CD4-positive, alpha-beta T cell treated with Interleukin-15 for 4 hours (primary cell): ENCODE measurements around the gene BAD.
A peak's percentile ranks its signal among the peaks of the same experiment; 100 is the strongest.

ENCODE experiments used
- DNase-seq: peaks from one replicate; pipeline ENCODE4 v3.0.0-alpha.2; 2020; ENCODE audit warnings: low spot score

BAD gene

GRCh38 chr11:64296236-64296635, 11.8 kb upstream of the BAD start:
- DNase-seq: no peak

DNA sequence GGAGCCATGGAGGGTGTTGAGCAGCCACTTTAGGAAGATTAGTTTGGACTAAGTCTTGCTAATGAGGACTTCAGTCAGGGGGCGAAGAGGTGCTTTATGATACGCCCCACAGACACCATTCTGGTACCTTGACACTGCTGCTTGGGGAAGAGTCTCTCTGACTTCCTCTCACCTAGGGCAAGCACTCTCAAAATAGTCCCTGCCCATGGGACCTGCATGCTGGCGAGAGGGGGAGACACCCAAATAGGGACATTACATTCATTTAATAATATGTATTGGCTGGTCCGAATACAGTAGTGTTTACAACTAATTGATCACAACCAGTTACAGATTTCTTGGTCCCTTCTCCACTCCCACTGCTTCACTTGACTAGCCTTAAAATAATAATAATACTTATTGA, 11.3 kb upstream of the BAD start:
- no peak for DNase-seq

- no peak for DNase-seq
Observed at GRCh38 chr11:64294774-64295173, 10.3 kb upstream of the BAD start.

DNA sequence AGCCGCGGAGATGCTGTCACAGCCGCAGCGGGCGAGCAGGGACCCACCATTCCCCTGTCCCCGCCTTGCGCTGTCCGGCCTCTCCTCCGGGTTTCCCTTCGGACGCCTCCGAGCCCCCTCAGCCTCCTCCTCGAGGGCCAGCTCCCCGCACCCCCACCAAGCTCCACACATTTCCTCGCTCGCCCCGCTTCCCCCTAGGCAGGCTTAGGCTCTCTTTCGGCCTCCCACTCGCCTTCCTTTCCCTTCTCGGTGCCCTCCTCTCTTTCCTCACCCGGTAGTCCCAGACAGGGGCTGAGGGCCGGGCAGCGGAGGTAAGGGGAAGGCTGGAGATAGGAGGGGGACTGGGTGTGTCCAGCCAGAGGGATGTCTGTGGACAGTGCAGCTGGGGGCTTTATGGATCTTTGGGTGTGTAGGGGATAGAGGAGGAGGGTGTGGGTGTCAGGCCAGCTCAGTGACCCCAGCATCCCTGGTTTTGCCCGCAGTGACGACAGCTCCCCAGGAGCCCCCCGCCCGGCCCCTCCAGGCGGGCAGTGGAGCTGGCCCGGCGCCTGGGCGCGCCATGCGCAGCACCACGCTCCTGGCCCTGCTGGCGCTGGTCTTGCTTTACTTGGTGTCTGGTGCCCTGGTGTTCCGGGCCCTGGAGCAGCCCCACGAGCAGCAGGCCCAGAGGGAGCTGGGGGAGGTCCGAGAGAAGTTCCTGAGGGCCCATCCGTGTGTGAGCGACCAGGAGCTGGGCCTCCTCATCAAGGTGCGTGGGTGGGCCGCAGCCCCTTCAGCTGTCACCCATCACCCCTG, 8.2 kb upstream of the BAD start:
- DNase-seq: no peak

DNA sequence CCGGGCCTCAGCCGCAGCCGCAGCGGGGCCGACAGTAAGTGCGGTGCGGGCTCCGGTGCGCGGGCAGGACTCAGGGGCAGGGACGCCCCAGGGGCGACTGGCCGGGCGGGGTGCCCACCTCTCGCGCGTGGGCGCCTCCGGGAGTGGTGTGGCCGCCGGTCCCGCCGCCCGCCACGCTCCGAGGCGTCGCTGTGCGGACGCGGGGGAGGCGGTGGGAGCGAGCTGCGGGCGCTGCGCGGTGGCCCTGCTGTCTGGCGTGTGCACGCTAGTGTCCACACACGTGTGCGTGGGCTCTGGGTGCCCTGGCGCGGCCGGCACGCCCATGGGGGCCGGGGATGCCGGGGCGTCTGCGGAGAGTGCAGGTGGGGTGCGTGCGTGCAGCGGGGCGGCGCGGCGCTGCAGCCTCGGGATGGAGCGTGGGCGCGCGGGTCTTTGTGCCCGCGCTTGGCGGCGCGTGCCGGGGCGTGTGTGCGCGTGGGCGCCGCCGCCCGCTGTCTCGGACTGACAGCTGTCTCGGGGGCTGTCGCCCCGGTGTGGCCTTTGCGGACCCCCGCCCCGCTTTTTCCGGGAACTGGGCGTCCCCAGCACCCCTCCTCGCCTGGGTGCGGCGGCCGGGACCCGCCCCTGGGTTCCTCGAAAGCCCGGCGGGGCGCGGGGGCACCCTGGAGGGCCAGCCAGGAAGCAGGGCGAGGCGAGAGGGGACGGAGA, 7.4 kb upstream of the BAD start:
- no peak for DNase-seq

- DNase-seq: no peak
Observed at GRCh38 chr11:64291262-64291751, 6.8 kb upstream of the BAD start, which contains the start of gene KCNK4. Gene KCNK4, plus strand, starts transcription at chr11:64291302. Its CDS starts 1,717 bp downstream, at chr11:64293019.

GRCh38 chr11:64290352-64291261, 6.1 kb upstream of the BAD start:
- DNase-seq: no peak

- DNase-seq: no peak
Observed at GRCh38 chr11:64289002-64289564, 4.6 kb upstream of the BAD start.

DNA sequence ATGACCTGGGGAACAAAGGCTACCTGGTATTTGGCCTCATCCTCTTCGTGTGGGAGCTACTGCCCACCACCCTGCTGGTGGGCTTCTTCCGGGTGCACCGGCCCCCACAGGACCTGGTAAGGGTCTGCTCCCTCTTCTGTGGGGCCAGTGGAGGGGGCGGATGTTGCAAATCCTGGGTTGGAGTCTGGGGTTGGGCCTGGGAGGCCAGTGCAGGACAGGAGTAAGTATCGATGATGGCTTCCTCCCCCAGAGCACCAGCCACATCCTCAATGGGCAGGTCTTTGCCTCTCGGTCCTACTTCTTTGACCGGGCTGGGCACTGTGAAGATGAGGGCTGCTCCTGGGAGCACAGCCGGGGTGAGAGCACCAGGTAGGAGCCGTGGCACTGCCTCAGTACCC, 3.9 kb upstream of the BAD start:
- DNase-seq: no peak

GRCh38 chr11:64287676-64288352, 3.3 kb upstream of the BAD start:
- DNase-seq: no peak

GRCh38 chr11:64286801-64287159, 2.3 kb upstream of the BAD start:
- no peak for DNase-seq

GRCh38 chr11:64285885-64286800, 1.7 kb upstream of the BAD start:
- no peak for DNase-seq

- DNase-seq: peak; percentile 90
Observed at GRCh38 chr11:64284962-64285884, 758 bp upstream of the BAD start, which contains the start of gene GPR137. Gene GPR137, plus strand, starts transcription at chr11:64285848. Its CDS starts 677 bp downstream, at chr11:64286525.

DNA sequence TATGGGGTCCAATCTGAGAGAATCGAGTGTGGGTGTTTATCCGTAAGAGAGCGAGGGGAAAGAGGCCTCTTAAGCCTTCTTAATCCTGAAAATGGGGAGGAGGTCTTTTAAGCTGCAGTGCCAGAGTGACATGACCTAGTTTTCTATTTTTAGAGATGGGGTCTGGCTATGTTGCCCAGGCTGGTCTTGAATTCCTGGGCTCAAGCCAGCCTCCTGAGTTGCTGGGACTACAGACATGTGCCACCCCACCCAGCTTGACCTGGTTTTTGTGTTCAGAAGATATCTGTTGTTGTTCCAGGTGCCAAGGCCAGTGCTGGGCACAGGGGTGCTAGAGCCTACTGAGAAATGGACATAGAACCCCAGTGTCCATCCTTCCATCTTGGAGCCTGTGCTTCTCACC, 1.4 kb downstream of the BAD start:
- no peak for DNase-seq

DNA sequence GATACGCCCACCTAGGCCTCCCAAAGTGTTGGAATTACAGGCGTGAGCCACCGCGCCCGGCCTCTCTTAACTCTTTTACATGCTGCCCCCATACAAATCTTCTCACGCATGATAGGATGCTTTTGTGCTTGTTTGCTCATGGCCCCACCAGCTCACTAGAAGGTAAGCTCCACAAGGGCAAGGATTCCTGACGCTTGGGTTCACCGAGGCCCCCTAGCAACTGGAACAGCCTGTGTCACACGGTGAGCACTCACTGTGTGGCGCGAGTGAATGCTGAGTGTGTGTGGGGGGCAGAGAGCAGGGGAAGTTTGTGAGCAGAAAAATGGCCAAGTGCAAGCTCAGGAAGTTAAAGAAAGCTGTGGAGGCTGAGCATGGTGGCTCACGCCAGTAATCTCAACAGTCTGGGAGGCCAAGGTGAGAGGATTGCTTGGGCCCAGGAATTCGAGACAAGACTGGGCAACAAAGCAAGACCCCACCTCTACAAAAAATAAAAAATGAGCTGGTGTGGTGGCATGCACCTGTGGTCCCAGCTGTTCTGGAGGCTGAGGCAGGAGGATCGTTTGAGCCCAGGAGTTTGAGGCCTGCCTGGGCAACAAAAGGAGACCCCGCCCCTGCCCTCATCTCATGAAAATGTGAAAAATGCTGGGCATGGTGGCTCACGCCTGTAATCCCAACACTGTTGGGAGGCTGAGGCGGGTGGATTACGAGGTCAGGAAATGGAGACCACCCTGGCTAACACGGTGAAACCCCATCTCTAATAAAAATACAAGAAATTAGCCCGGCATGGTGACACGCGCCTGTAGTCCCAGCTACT, 2.3 kb downstream of the BAD start:
- no peak for DNase-seq

GRCh38 chr11:64278576-64279190, 5.8 kb downstream of the BAD start:
- no peak for DNase-seq

GRCh38 chr11:64276653-64277431, 7.6 kb downstream of the BAD start:
- no peak for DNase-seq
